Fibroblast of the conjunctiva (primary cell): ENCODE measurements around the gene POU2AF2.

Experiments
- DNase-seq: peaks from one replicate; pipeline ENCODE4 v3.0.0-alpha.2; 2010; ENCODE audit warnings: low read depth

The POU2AF2 gene

GRCh38 chr11:111330234-111330893, 84.8 kb downstream of the POU2AF2 start:
- no peak for DNase-seq

GRCh38 chr11:111331711-111332479, 86.4 kb downstream of the POU2AF2 start:
- no peak for DNase-seq

GRCh38 chr11:111334532-111335502, 89.3 kb downstream of the POU2AF2 start:
- DNase-seq: no peak

GRCh38 chr11:111335549-111335948, 90.0 kb downstream of the POU2AF2 start:
- no peak for DNase-seq
